GM04503 (cell line): Measurements from ENCODE around the gene DGKH.
"Not testable (repeated sequence)": the region's sequence is repeated elsewhere in the genome, so short reads cannot be mapped to it uniquely, and the experiment has no call there.

Experiments
- DNase-seq: peaks from one replicate; pipeline ENCODE4 v3.0.0-alpha.2; 2012; ENCODE audit warnings: low read depth

Gene DGKH

GRCh38 chr13:42041684-42042035 is 6.8 kb upstream of the DGKH start:
- no peak for DNase-seq

- no peak for DNase-seq
Measured at GRCh38 chr13:42043676-42044075, 4.8 kb upstream of the DGKH start.

- no peak for DNase-seq
Measured at GRCh38 chr13:42046448-42046847, 2.0 kb upstream of the DGKH start.

GRCh38 chr13:42047561-42048341 is 697 bp upstream of the DGKH start:
- no peak for DNase-seq

- no peak for DNase-seq
Measured at GRCh38 chr13:42048684-42049453, 421 bp downstream of the DGKH start.

- no peak for DNase-seq
Measured at GRCh38 chr13:42049454-42049813, 986 bp downstream of the DGKH start.

GRCh38 chr13:42054798-42055499 is 6.5 kb downstream of the DGKH start:
- no peak for DNase-seq

GRCh38 chr13:42055500-42056085 is 7.1 kb downstream of the DGKH start:
- DNase-seq, result no peak

GRCh38 chr13:42056146-42056545 is 7.7 kb downstream of the DGKH start:
- no peak for DNase-seq

GRCh38 chr13:42056583-42056982 is 8.1 kb downstream of the DGKH start:
- DNase-seq, result no peak

- no peak for DNase-seq
Measured at GRCh38 chr13:42057918-42058530, 9.6 kb downstream of the DGKH start.

- DNase-seq, result no peak
Measured at GRCh38 chr13:42061943-42062342, 13.5 kb downstream of the DGKH start.

- DNase-seq, result no peak
Measured at GRCh38 chr13:42063105-42063504, 14.7 kb downstream of the DGKH start.

- DNase-seq, result no peak
Measured at GRCh38 chr13:42064259-42064658, 15.8 kb downstream of the DGKH start.

- DNase-seq, result no peak
Measured at GRCh38 chr13:42064966-42065365, 16.5 kb downstream of the DGKH start.

GRCh38 chr13:42065414-42065813 is 17.0 kb downstream of the DGKH start:
- DNase-seq, result no peak

GRCh38 chr13:42066542-42066941 is 18.1 kb downstream of the DGKH start:
- DNase-seq, result peak; percentile 54

GRCh38 chr13:42068886-42069285 is 20.4 kb downstream of the DGKH start:
- DNase-seq, result no peak

- not testable (repeated sequence) for DNase-seq
Measured at GRCh38 chr13:42070599-42070998, 22.2 kb downstream of the DGKH start.

GRCh38 chr13:42071179-42071578 is 22.7 kb downstream of the DGKH start:
- not testable (repeated sequence) for DNase-seq

- DNase-seq, result no peak
Measured at GRCh38 chr13:42071672-42072419, 23.4 kb downstream of the DGKH start.
